Measurements from ENCODE around the gene CNOT6. TPM values are rescaled to one million over a fixed set of nuclear protein-coding genes. Genes with fewer than 3 reads are reported as not detected.

Gene CNOT6
- total and polyA plus RNA-seq, 5 donors = 5.0 to 14.2 (median 12.3) TPM

GRCh38 chr5:180611140-180611850 is 117.1 kb downstream of the CNOT6 start:
- H3K4me1 ChIP-seq (ENCODE audit: control insufficient read depth, insufficient read depth, low read length) = no peaks in the 10 kb centered on the region
- DNase-seq (peak in 2 of 3 donors; percentile 27 to 54), ATAC-seq (no peak)
- WGBS = 85% methylated on average over 30 of the region's 30 CpGs
- no peak overlapping the region for H3K27ac ChIP-seq (ENCODE audit: low read length)
- no peaks in the 10 kb centered on the region for H3K9me3 ChIP-seq (ENCODE audit: control insufficient read depth, low read length)
- no peak overlapping the region for H3K4me3 ChIP-seq (ENCODE audit: low read length)
- no peaks in the 10 kb centered on the region for H3K27me3 ChIP-seq (ENCODE audit: control insufficient read depth, insufficient read depth)
- intact Hi-C loops (cut with DNase I) = no loop called here

GRCh38 chr5:180612683-180613082 is 118.5 kb downstream of the CNOT6 start:
- intact Hi-C loops (cut with DNase I) = no loop called here
- no peaks in the 10 kb centered on the region for H3K9me3 ChIP-seq (ENCODE audit: control insufficient read depth, low read length)
- 89% methylated on average over 15 of the region's 15 CpGs for WGBS
- H3K4me1 ChIP-seq (ENCODE audit: control insufficient read depth, insufficient read depth, low read length) = no peaks in the 10 kb centered on the region
- H3K27me3 ChIP-seq (ENCODE audit: control insufficient read depth, insufficient read depth) = no peaks in the 10 kb centered on the region
- no peak overlapping the region for H3K4me3 ChIP-seq (ENCODE audit: low read length)
- ATAC-seq = no peak
- peak in 2 of 3 donors; percentile 13 to 36 for DNase-seq
- no peak overlapping the region for H3K27ac ChIP-seq (ENCODE audit: low read length)

GRCh38 chr5:180613188-180613813 is 119.1 kb downstream of the CNOT6 start:
- ATAC-seq (no peak), DNase-seq (no peak)
- H3K4me3 ChIP-seq (ENCODE audit: low read length) = no peak overlapping the region
- no peaks in the 10 kb centered on the region for H3K9me3 ChIP-seq (ENCODE audit: control insufficient read depth, low read length)
- intact Hi-C loops (cut with DNase I) = no loop called here
- H3K27ac ChIP-seq (ENCODE audit: low read length) = no peak overlapping the region
- H3K27me3 ChIP-seq (ENCODE audit: control insufficient read depth, insufficient read depth) = no peaks in the 10 kb centered on the region
- 78% methylated on average over 19 of the region's 19 CpGs for WGBS
- no peaks in the 10 kb centered on the region for H3K4me1 ChIP-seq (ENCODE audit: control insufficient read depth, insufficient read depth, low read length)

GRCh38 chr5:180613814-180614188 is 119.6 kb downstream of the CNOT6 start:
- Histone ChIP-seq H3K9me3 (ENCODE audit: control insufficient read depth, low read length) (no peaks in the 10 kb centered on the region), H3K4me3 (ENCODE audit: low read length) (no peak overlapping the region), H3K27ac (ENCODE audit: low read length) (no peak overlapping the region), H3K4me1 (ENCODE audit: control insufficient read depth, insufficient read depth, low read length) (no peaks in the 10 kb centered on the region), H3K27me3 (ENCODE audit: control insufficient read depth, insufficient read depth) (no peaks in the 10 kb centered on the region)
- ATAC-seq (no peak), DNase-seq (no peak)
- intact Hi-C loops (cut with DNase I) = no loop called here
- 85% methylated on average over 11 of the region's 11 CpGs for WGBS

- Histone ChIP-seq H3K27me3 (ENCODE audit: control insufficient read depth, insufficient read depth) (no peaks in the 10 kb centered on the region), H3K27ac (ENCODE audit: low read length) (no peak overlapping the region), H3K4me3 (ENCODE audit: low read length) (peak overlapping the region; percentile 23), H3K4me1 (ENCODE audit: control insufficient read depth, insufficient read depth, low read length) (no peaks in the 10 kb centered on the region), H3K9me3 (ENCODE audit: control insufficient read depth, low read length) (no peaks in the 10 kb centered on the region)
- 35% methylated on average over 15 of the region's 15 CpGs for WGBS
- intact Hi-C loops (cut with DNase I) = no loop called here
- no peak for DNase-seq
- no peak for ATAC-seq
Observed at GRCh38 chr5:180618487-180618828, 124.3 kb downstream of the CNOT6 start.

- H3K4me1 ChIP-seq (ENCODE audit: control insufficient read depth, insufficient read depth, low read length) = no peaks in the 10 kb centered on the region
- H3K27me3 ChIP-seq (ENCODE audit: control insufficient read depth, insufficient read depth) = no peaks in the 10 kb centered on the region
- 33% methylated on average over 90 of the region's 90 CpGs for WGBS
- intact Hi-C loops (cut with DNase I) = no loop called here
- ATAC-seq = no peak
- no peak for DNase-seq
- no peaks in the 10 kb centered on the region for H3K9me3 ChIP-seq (ENCODE audit: control insufficient read depth, low read length)
- peak overlapping the region; percentile 23 for H3K4me3 ChIP-seq (ENCODE audit: low read length)
- H3K27ac ChIP-seq (ENCODE audit: low read length) = no peak overlapping the region
Observed at GRCh38 chr5:180618829-180619562, 124.8 kb downstream of the CNOT6 start.

GRCh38 chr5:180619563-180619915 is 125.4 kb downstream of the CNOT6 start:
- 79% methylated on average over 22 of the region's 22 CpGs for WGBS
- Histone ChIP-seq H3K9me3 (ENCODE audit: control insufficient read depth, low read length) (no peaks in the 10 kb centered on the region), H3K27ac (ENCODE audit: low read length) (no peak overlapping the region), H3K4me1 (ENCODE audit: control insufficient read depth, insufficient read depth, low read length) (no peaks in the 10 kb centered on the region), H3K27me3 (ENCODE audit: control insufficient read depth, insufficient read depth) (no peaks in the 10 kb centered on the region), H3K4me3 (ENCODE audit: low read length) (no peak overlapping the region)
- intact Hi-C loops (cut with DNase I) = no loop called here
- DNase-seq = peak in 1 of 3 donors; percentile 41
- no peak for ATAC-seq

GRCh38 chr5:180620014-180620413 is 125.8 kb downstream of the CNOT6 start:
- 94% methylated on average over 14 of the region's 14 CpGs for WGBS
- Histone ChIP-seq H3K4me1 (ENCODE audit: control insufficient read depth, insufficient read depth, low read length) (no peaks in the 10 kb centered on the region), H3K9me3 (ENCODE audit: control insufficient read depth, low read length) (no peaks in the 10 kb centered on the region), H3K27ac (ENCODE audit: low read length) (no peak overlapping the region), H3K4me3 (ENCODE audit: low read length) (no peak overlapping the region), H3K27me3 (ENCODE audit: control insufficient read depth, insufficient read depth) (no peaks in the 10 kb centered on the region)
- peak in 1 of 3 donors; percentile 52 for DNase-seq
- ATAC-seq = no peak
- intact Hi-C loops (cut with DNase I) = no loop called here

GRCh38 chr5:180621311-180621710 is 127.1 kb downstream of the CNOT6 start:
- no peaks in the 10 kb centered on the region for H3K4me1 ChIP-seq (ENCODE audit: control insufficient read depth, insufficient read depth, low read length)
- intact Hi-C loops (cut with DNase I) = no loop called here
- ATAC-seq (no peak), DNase-seq (peak in 1 of 3 donors; percentile 46)
- H3K27me3 ChIP-seq (ENCODE audit: control insufficient read depth, insufficient read depth) = no peaks in the 10 kb centered on the region
- no peaks in the 10 kb centered on the region for H3K9me3 ChIP-seq (ENCODE audit: control insufficient read depth, low read length)
- H3K27ac ChIP-seq (ENCODE audit: low read length) = no peak overlapping the region
- WGBS = 84% methylated on average over 32 of the region's 32 CpGs
- no peak overlapping the region for H3K4me3 ChIP-seq (ENCODE audit: low read length)

GRCh38 chr5:180622910-180623309 is 128.7 kb downstream of the CNOT6 start:
- ATAC-seq (no peak), DNase-seq (peak in 2 of 3 donors; percentile 22 to 23)
- intact Hi-C loops (cut with DNase I) = no loop called here
- Histone ChIP-seq H3K4me1 (ENCODE audit: control insufficient read depth, insufficient read depth, low read length) (no peaks in the 10 kb centered on the region), H3K4me3 (ENCODE audit: low read length) (no peak overlapping the region), H3K27ac (ENCODE audit: low read length) (no peak overlapping the region), H3K9me3 (ENCODE audit: control insufficient read depth, low read length) (no peaks in the 10 kb centered on the region), H3K27me3 (ENCODE audit: control insufficient read depth, insufficient read depth) (no peaks in the 10 kb centered on the region)
- WGBS = 85% methylated on average over 6 of the region's 6 CpGs

GRCh38 chr5:180623411-180623834 is 129.2 kb downstream of the CNOT6 start:
- no peaks in the 10 kb centered on the region for H3K27me3 ChIP-seq (ENCODE audit: control insufficient read depth, insufficient read depth)
- no peak overlapping the region for H3K27ac ChIP-seq (ENCODE audit: low read length)
- H3K4me1 ChIP-seq (ENCODE audit: control insufficient read depth, insufficient read depth, low read length) = no peaks in the 10 kb centered on the region
- intact Hi-C loops (cut with DNase I) = no loop called here
- no peak for ATAC-seq
- H3K9me3 ChIP-seq (ENCODE audit: control insufficient read depth, low read length) = no peaks in the 10 kb centered on the region
- 74% methylated on average over 10 of the region's 10 CpGs for WGBS
- H3K4me3 ChIP-seq (ENCODE audit: low read length) = no peak overlapping the region
- DNase-seq = peak in 2 of 3 donors; percentile 46 to 50
